ENCODE results near the gene BSG.

DNA sequence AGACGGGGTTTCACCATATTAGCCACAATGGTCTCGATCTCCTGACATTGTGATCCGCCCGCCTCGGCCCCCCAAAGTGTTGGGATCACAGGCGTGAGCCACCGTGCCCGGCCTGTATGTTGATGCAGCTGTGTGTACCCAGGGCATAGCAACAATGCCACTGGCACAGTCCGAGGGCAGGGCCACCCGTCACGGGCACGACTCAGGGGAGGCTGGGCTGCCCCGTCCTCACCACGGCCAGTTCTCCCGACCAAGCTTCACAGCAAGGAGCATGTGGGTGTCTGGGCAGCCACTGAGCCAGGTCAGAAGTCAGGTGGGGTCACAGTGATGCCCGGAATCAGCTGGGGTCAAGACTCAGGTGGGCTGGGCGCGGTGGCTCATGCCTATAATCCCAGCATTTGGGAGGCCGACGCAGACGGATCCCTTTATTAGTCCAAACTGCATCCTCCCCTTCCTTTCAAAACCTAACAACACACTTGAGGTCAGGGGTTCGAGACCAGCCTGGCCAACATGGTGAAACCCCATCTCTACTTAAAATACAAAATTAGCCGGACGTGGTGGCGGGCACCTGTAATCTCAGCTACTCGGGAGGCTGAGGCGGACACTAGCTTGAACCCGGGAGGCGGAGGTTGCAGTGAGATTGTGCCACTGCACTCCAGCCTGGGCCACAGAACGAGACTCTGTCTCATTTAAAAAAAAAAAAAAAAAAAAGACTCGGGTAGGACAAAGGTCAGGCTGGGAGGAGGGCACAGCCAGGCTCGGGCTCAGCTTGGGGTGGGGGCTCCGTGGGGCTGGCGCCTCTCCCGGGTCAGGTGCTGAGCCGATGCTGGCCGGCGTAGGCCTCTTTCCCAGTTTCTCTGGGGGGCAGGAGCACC, 42.0 kb upstream of the BSG start:
- TF ChIP-seq CTCF (conservative IDR thresholded peaks at IDR 0.05; ENCODE audit: low read depth in 2 of 2) (no peak), EZH2 (IDR thresholded peaks at IDR 0.05; ENCODE audit: low read depth, unreplicated experiment) (no peak), CREB1 (CRISPR knock-in tag; IDR thresholded peaks at IDR 0.05; ENCODE audit: low read depth) (no peak), POLR2AphosphoS5 (IDR thresholded peaks at IDR 0.05; ENCODE audit: low read depth) (no peak), EZH2phosphoT487 (IDR thresholded peaks at IDR 0.05; ENCODE audit: unreplicated experiment) (no peak), JUNB (IDR thresholded peaks at IDR 0.05; ENCODE audit: unreplicated experiment) (no peak), ZNF331 (CRISPR knock-in tag; IDR thresholded peaks at IDR 0.05; ENCODE audit: low read depth) (no peak), STAT1 (IDR thresholded peaks at IDR 0.05; ENCODE audit: unreplicated experiment) (no peak), REST (IDR thresholded peaks at IDR 0.05; ENCODE audit: unreplicated experiment) (no peak), ZNF114 (CRISPR knock-in tag; IDR thresholded peaks at IDR 0.05) (no peak)
